GM04503 (cell line): Measurements from ENCODE around the gene PPWD1.

Source experiments
- DNase-seq: peaks from one replicate; pipeline ENCODE4 v3.0.0-alpha.2; 2012; ENCODE audit warnings: low read depth

PPWD1 gene

GRCh38 chr5:65624025-65624570 lies 61.0 kb downstream of the PPWD1 start, which contains the start of gene TRIM23:
Gene TRIM23, minus strand, starts transcription at chr5:65624333. Its CDS starts 59 bp downstream, at chr5:65624274.
- DNase-seq = peak; percentile 77

- peak; percentile 69 for DNase-seq
These were observed 61.8 kb downstream of the PPWD1 start, which contains the start of the genes SHLD3 and TRAPPC13 for GRCh38 chr5:65624571-65625555. Gene SHLD3, plus strand, starts transcription at chr5:65625027. Its CDS starts 4,561 bp downstream, at chr5:65629588. Gene TRAPPC13, plus strand, starts transcription at chr5:65625027. Its CDS starts 34 bp downstream, at chr5:65625061.

GRCh38 chr5:65625743-65626142 lies 62.6 kb downstream of the PPWD1 start:
- no peak for DNase-seq

- no peak for DNase-seq
These were observed 67.9 kb downstream of the PPWD1 start for GRCh38 chr5:65630981-65631380.
